Astrocyte (in vitro differentiated cells and primary cell): Measurements from ENCODE around the gene FAM72B. TPM values are rescaled to one million over a fixed set of nuclear protein-coding genes. Genes with fewer than 3 reads are reported as not detected.
"Not testable (repeated sequence)": the region's sequence is repeated elsewhere in the genome, so short reads cannot be mapped to it uniquely, and the experiment has no call there.

Experiments used
- DNase-seq: peaks from one replicate; pipeline ENCODE4 v3.0.0-alpha.2; 2010; ENCODE audit warnings: low read depth
- FAIRE-seq: peaks from 2 replicates; lab custom pipeline; 2011; peaks lifted over from hg19 to GRCh38; lab: Jason Lieb, UNC
- H2AFZ ChIP-seq: 2 replicates; pipeline ENCODE4 v1.6.0; 2012; ENCODE audit warnings: low read depth, low read length, inconsistent platforms
- H3K27ac ChIP-seq: 2 replicates; pipeline ENCODE4 v1.5.1; 2011; ENCODE audit warnings: low read depth, low read length, inconsistent platforms
- H3K27me3 ChIP-seq: 2 replicates; pipeline ENCODE4 v1.6.0; 2011; ENCODE audit warnings: low read length, inconsistent platforms; ENCODE audit not compliant: insufficient read depth
- H3K36me3 ChIP-seq: 2 replicates; pipeline ENCODE4 v1.5.1; 2011; ENCODE audit warnings: low read length, inconsistent platforms; ENCODE audit not compliant: insufficient read depth
- H3K4me1 ChIP-seq: 2 replicates; pipeline ENCODE4 v1.5.1; 2011; ENCODE audit warnings: low read length, inconsistent platforms; ENCODE audit not compliant: insufficient read depth
- H3K4me2 ChIP-seq: 2 replicates; pipeline ENCODE4 v1.6.0; 2012; ENCODE audit warnings: low read length, inconsistent platforms
- H3K4me3 ChIP-seq: 2 replicates; pipeline ENCODE4 v1.5.1; 2011; ENCODE audit warnings: low read depth, mild to moderate bottlenecking, low read length, inconsistent platforms; ENCODE audit not compliant: insufficient read depth
- H3K79me2 ChIP-seq: 2 replicates; pipeline ENCODE4 v1.6.0; 2012; ENCODE audit warnings: mild to moderate bottlenecking, low read length, inconsistent platforms; ENCODE audit not compliant: insufficient read depth
- H3K9ac ChIP-seq: 2 replicates; pipeline ENCODE4 v1.6.0; 2012; ENCODE audit warnings: mild to moderate bottlenecking, low read length, inconsistent platforms
- H3K9me3 ChIP-seq: 2 replicates; pipeline ENCODE4 v1.5.1; 2012; ENCODE audit warnings: low read depth, mild to moderate bottlenecking, low read length, inconsistent platforms; ENCODE audit not compliant: insufficient read depth
- H4K20me1 ChIP-seq: 2 replicates; pipeline ENCODE4 v1.6.0; 2012; ENCODE audit warnings: low read length, inconsistent platforms; ENCODE audit not compliant: insufficient read depth
- H3K27ac Mint-ChIP-seq: one replicate; pipeline ENCODE4 v1.8.0; 2021; ENCODE audit warnings: mild to moderate bottlenecking, mixed read lengths; ENCODE audit not compliant: unreplicated experiment
- H3K27me3 Mint-ChIP-seq: one replicate; pipeline ENCODE4 v1.8.0; 2021; ENCODE audit warnings: low read depth, mixed read lengths; ENCODE audit not compliant: unreplicated experiment
- H3K36me3 Mint-ChIP-seq: one replicate; pipeline ENCODE4 v1.8.0; 2021; ENCODE audit warnings: low read depth, mixed read lengths; ENCODE audit not compliant: unreplicated experiment
- H3K4me1 Mint-ChIP-seq: one replicate; pipeline ENCODE4 v1.8.0; 2021; ENCODE audit warnings: low read depth, mixed read lengths; ENCODE audit not compliant: unreplicated experiment
- H3K4me3 Mint-ChIP-seq: one replicate; pipeline ENCODE4 v1.8.0; 2021; ENCODE audit warnings: mild to moderate bottlenecking, moderate library complexity, mixed read lengths; ENCODE audit not compliant: unreplicated experiment
- H3K9me3 Mint-ChIP-seq: one replicate; pipeline ENCODE4 v1.8.0; 2021; ENCODE audit warnings: mild to moderate bottlenecking, mixed read lengths; ENCODE audit not compliant: unreplicated experiment
- total RNA-seq: library from RNA; stranded (reverse); gene quantifications from 2 replicates; pipeline ENCODE4 v1.2.1, GENCODE V29; 2021

The FAM72B gene
- total RNA-seq, 1 donor from 2014 or later = 2.9 TPM

- not testable (repeated sequence) for H3K27ac ChIP-seq, H3K4me3 Mint-ChIP-seq, H3K79me2 ChIP-seq, H3K9ac ChIP-seq, H2AFZ ChIP-seq, H3K36me3 ChIP-seq, H3K9me3 ChIP-seq, DNase-seq, FAIRE-seq, H3K4me2 ChIP-seq, H3K4me1 ChIP-seq, H3K9me3 Mint-ChIP-seq, H3K4me1 Mint-ChIP-seq, H3K27me3 ChIP-seq, H4K20me1 ChIP-seq, H3K27me3 Mint-ChIP-seq, H3K27ac Mint-ChIP-seq, H3K4me3 ChIP-seq, H3K36me3 Mint-ChIP-seq
Observed at GRCh38 chr1:121226295-121226904, 42.3 kb upstream of the FAM72B start.

- H3K9me3 Mint-ChIP-seq, H3K9ac ChIP-seq, H3K9me3 ChIP-seq, H3K36me3 Mint-ChIP-seq, H3K4me2 ChIP-seq, H3K4me1 ChIP-seq, DNase-seq, H3K4me1 Mint-ChIP-seq, H3K27me3 ChIP-seq, H3K27ac Mint-ChIP-seq, H3K4me3 Mint-ChIP-seq, H2AFZ ChIP-seq, H3K27ac ChIP-seq, H4K20me1 ChIP-seq, H3K36me3 ChIP-seq, H3K4me3 ChIP-seq, H3K79me2 ChIP-seq, H3K27me3 Mint-ChIP-seq, FAIRE-seq: not testable (repeated sequence)
Observed at GRCh38 chr1:121224714-121225113, 40.6 kb upstream of the FAM72B start.

- not testable (repeated sequence) for H3K27me3 ChIP-seq, H3K9me3 ChIP-seq, H3K4me1 ChIP-seq, H3K27ac Mint-ChIP-seq, H3K9ac ChIP-seq, H3K27me3 Mint-ChIP-seq, H3K4me3 ChIP-seq, H3K36me3 ChIP-seq, H2AFZ ChIP-seq, H3K4me3 Mint-ChIP-seq, H3K4me2 ChIP-seq, H3K27ac ChIP-seq, H3K4me1 Mint-ChIP-seq, H3K36me3 Mint-ChIP-seq, H4K20me1 ChIP-seq, H3K9me3 Mint-ChIP-seq, DNase-seq, FAIRE-seq, H3K79me2 ChIP-seq
Observed at GRCh38 chr1:121221770-121222169, 37.6 kb upstream of the FAM72B start.

GRCh38 chr1:121216676-121217075 lies 32.5 kb upstream of the FAM72B start:
- H3K36me3 ChIP-seq, H3K4me1 Mint-ChIP-seq, H3K9me3 ChIP-seq, DNase-seq, H4K20me1 ChIP-seq, H3K27me3 ChIP-seq, H3K79me2 ChIP-seq, H3K27me3 Mint-ChIP-seq, H3K4me2 ChIP-seq, H3K4me3 ChIP-seq, H3K9me3 Mint-ChIP-seq, H3K4me1 ChIP-seq, H2AFZ ChIP-seq, FAIRE-seq, H3K9ac ChIP-seq, H3K36me3 Mint-ChIP-seq, H3K4me3 Mint-ChIP-seq, H3K27ac Mint-ChIP-seq, H3K27ac ChIP-seq: not testable (repeated sequence)

- H3K79me2 ChIP-seq, FAIRE-seq, H3K9ac ChIP-seq, H3K4me2 ChIP-seq, H2AFZ ChIP-seq, H3K27me3 ChIP-seq, H3K36me3 Mint-ChIP-seq, H3K36me3 ChIP-seq, H3K4me1 ChIP-seq, H3K27ac Mint-ChIP-seq, H3K4me3 ChIP-seq, H3K27me3 Mint-ChIP-seq, DNase-seq, H3K4me1 Mint-ChIP-seq, H4K20me1 ChIP-seq, H3K9me3 Mint-ChIP-seq, H3K27ac ChIP-seq, H3K9me3 ChIP-seq, H3K4me3 Mint-ChIP-seq: not testable (repeated sequence)
Observed at GRCh38 chr1:121215699-121216417, 31.7 kb upstream of the FAM72B start.

GRCh38 chr1:121214544-121215156 lies 30.5 kb upstream of the FAM72B start:
- not testable (repeated sequence) for H3K36me3 ChIP-seq, H3K4me1 Mint-ChIP-seq, H3K9me3 ChIP-seq, FAIRE-seq, H3K27me3 ChIP-seq, H3K9me3 Mint-ChIP-seq, H3K9ac ChIP-seq, H3K27ac Mint-ChIP-seq, H3K36me3 Mint-ChIP-seq, H2AFZ ChIP-seq, H3K4me2 ChIP-seq, H3K27ac ChIP-seq, H3K27me3 Mint-ChIP-seq, H3K4me1 ChIP-seq, H4K20me1 ChIP-seq, H3K4me3 ChIP-seq, H3K4me3 Mint-ChIP-seq, DNase-seq, H3K79me2 ChIP-seq
